ENCODE measurements around the gene TTC39A. TPM values are rescaled to one million over a fixed set of nuclear protein-coding genes. Genes with fewer than 3 reads are reported as not detected.

TTC39A gene
- total RNA-seq: 2.9 and 3.0 TPM in 2 replicates

DNA sequence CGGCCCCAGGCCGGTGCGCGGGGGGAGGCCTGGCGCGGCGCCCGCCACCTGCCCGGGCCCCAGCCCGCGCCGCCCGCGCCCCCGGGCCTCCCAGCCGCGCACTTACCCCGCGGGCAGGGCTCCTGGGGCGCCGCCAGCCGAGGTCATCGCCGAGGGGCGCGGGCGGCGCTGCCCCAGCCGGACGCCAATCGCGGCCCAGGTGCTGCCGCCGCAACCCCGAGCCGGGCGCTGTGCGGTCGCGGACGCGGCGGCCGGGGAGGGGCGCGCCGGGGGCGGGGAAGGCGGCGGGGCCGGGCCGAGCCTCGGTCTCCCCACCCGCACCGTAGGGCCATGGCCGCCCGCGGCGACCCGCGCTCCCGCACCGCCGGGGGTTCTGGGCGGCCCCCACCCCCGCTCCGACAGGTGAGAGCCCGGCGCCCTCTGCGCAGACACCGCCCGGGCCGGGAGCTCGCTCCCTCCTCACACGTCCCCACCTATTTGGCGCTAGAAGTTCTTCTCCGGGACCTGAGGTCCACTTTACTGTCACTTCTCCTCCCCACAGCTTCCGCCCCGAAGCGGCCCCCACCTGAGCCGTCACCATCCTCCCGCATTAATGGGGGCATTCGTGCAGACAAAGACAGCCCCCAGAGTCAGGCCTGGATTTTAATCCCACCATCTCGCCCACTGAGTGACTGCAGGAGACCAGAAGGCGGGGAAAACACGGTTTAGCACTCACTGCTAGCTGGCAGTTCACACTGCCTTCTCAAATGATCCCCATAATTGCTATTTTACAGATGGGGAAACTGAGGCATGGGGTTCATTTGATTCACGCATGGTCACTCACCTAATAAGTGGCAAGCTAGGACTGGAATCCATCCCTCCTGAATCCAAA lies at the start of gene TTC39A:
TSS of gene TTC39A (minus strand) at position 232 of the 871 bp plus-strand sequence. CDS start at position 147, 85 bp downstream.

Other genes with a start within 250 kb of the TTC39A start
- not detected in 2 replicates for gene C1orf185, start 228.3 kb downstream of the TTC39A start, total RNA-seq
- 106 and 116 TPM in 2 replicates for gene RNF11, start 94.3 kb downstream of the TTC39A start, total RNA-seq
- gene EPS15, start 188.7 kb upstream of the TTC39A start, total RNA-seq: 98.5 and 135 TPM in 2 replicates

Data from dermis lymphatic vessel endothelial cell (primary cell).